Uterus (tissue), 2 donors: ENCODE results near the gene TOMM20L.

Source experiments
- POLR2A ChIP-seq, 2 donors: fragments of 450-650 bp; IDR thresholded peaks; one replicate each; pipeline ENCODE4 v1.6.1; 2016; ENCODE audit warnings: antibody characterized with exemption in 2 of 2, mild to moderate bottlenecking in 1 of 2, moderate library complexity in 1 of 2
- TF ChIP-seq, protein P1 (sequence below), 4 experiments: fragments of 200-600 bp in 2 of 4; fragments of 450-650 bp in 2 of 4; sonication (generic) in 2 of 4; IDR thresholded peaks; one replicate each; pipeline ENCODE4 v1.5.1; 2016 to 2019; ENCODE audit warnings: antibody characterized with exemption in 4 of 4, mild to moderate bottlenecking in 2 of 4, moderate library complexity in 1 of 4

- TF ChIP-seq, protein P1, sequence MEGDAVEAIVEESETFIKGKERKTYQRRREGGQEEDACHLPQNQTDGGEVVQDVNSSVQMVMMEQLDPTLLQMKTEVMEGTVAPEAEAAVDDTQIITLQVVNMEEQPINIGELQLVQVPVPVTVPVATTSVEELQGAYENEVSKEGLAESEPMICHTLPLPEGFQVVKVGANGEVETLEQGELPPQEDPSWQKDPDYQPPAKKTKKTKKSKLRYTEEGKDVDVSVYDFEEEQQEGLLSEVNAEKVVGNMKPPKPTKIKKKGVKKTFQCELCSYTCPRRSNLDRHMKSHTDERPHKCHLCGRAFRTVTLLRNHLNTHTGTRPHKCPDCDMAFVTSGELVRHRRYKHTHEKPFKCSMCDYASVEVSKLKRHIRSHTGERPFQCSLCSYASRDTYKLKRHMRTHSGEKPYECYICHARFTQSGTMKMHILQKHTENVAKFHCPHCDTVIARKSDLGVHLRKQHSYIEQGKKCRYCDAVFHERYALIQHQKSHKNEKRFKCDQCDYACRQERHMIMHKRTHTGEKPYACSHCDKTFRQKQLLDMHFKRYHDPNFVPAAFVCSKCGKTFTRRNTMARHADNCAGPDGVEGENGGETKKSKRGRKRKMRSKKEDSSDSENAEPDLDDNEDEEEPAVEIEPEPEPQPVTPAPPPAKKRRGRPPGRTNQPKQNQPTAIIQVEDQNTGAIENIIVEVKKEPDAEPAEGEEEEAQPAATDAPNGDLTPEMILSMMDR (IDR thresholded peaks at IDR 0.05) = no peak
- no peak for TF ChIP-seq POLR2A (IDR thresholded peaks at IDR 0.05)
Observed at GRCh38 chr14:58414845-58415244, 19.1 kb downstream of the TOMM20L start.
